Neural cell (in vitro differentiated cells): Measurements from ENCODE around the gene STAP2. TPM values are rescaled to one million over a fixed set of nuclear protein-coding genes. Genes with fewer than 3 reads are reported as not detected.

Experiments used
- H2AFZ ChIP-seq: fragments of 200-600, 300-800 bp; sonication (generic), shearing (Covaris generic); 2 replicates; pipeline ENCODE4 v1.6.0; 2014; ENCODE audit warnings: low read depth, mild to moderate bottlenecking, antibody characterized with exemption, low read length, moderate library complexity
- H3F3A ChIP-seq: fragments of 200-600 bp; shearing (Covaris generic); 2 replicates; pipeline ENCODE4 v1.6.1; 2016; ENCODE audit warnings: mild to moderate bottlenecking, moderate library complexity, mixed read lengths, antibody characterized with exemption, low read length; ENCODE audit not compliant: insufficient read depth, poor library complexity, severe bottlenecking
- H3K27ac ChIP-seq: fragments of 200-600, 300-800 bp; sonication (generic), shearing (Covaris generic); 2 replicates; pipeline ENCODE4 v1.5.1; 2014; ENCODE audit warnings: mild to moderate bottlenecking, low read length, moderate library complexity
- H3K27me3 ChIP-seq: fragments of 300-800, 200-600 bp; sonication (generic), shearing (Covaris generic); 2 replicates; pipeline ENCODE4 v1.6.0; 2014; ENCODE audit warnings: mild to moderate bottlenecking, low read depth, low read length, moderate library complexity; ENCODE audit not compliant: insufficient read depth
- H3K36me3 ChIP-seq: fragments of 300-800, 200-600 bp; sonication (generic), shearing (Covaris generic); 2 replicates; pipeline ENCODE4 v1.5.1; 2014; ENCODE audit warnings: mild to moderate bottlenecking, antibody characterized with exemption, low read length, moderate library complexity; ENCODE audit not compliant: insufficient read depth
- H3K4me2 ChIP-seq: fragments of 300-800, 200-600 bp; sonication (generic), shearing (Covaris generic); 2 replicates; pipeline ENCODE4 v1.6.0; 2014; ENCODE audit warnings: mild to moderate bottlenecking, low read length
- H3K4me3 ChIP-seq: fragments of 300-800, 200-600 bp; sonication (generic), shearing (Covaris generic); 2 replicates; pipeline ENCODE4 v1.5.1; 2014; ENCODE audit warnings: mild to moderate bottlenecking, low read length, moderate library complexity
- H3K79me2 ChIP-seq: fragments of 200-600 bp; shearing (Covaris generic); replicated peaks from 2 replicates; pipeline ENCODE4 v1.6.0; 2014; ENCODE audit warnings: mild to moderate bottlenecking, low read length, moderate library complexity; ENCODE audit not compliant: insufficient read depth
- H3K9ac ChIP-seq: fragments of 300-800, 200-600 bp; sonication (generic), shearing (Covaris generic); 2 replicates; pipeline ENCODE4 v1.6.1; 2016; ENCODE audit warnings: mild to moderate bottlenecking, low read length, mixed read lengths
- H3K9me2 ChIP-seq: fragments of 200-600 bp; shearing (Covaris generic); 2 replicates; pipeline ENCODE4 v1.6.1; 2016; ENCODE audit warnings: mild to moderate bottlenecking, low read length, mixed read lengths; ENCODE audit not compliant: insufficient read depth
- H3K9me3 ChIP-seq: fragments of 200-600, 300-800 bp; sonication (generic), shearing (Covaris generic); 2 replicates; pipeline ENCODE4 v1.6.1; 2016; ENCODE audit warnings: mild to moderate bottlenecking, mixed run types, low read length, moderate library complexity, mixed read lengths
- H4K20me1 ChIP-seq: fragments of 200-600 bp; shearing (Covaris generic); 2 replicates; pipeline ENCODE4 v1.6.1; 2016; ENCODE audit warnings: mild to moderate bottlenecking, mixed run types; ENCODE audit not compliant: insufficient read depth
- EP300 ChIP-seq: fragments of 450-650 bp; conservative IDR thresholded peaks from 2 replicates; pipeline ENCODE4 v1.6.1; 2014; ENCODE audit warnings: antibody characterized with exemption, mild to moderate bottlenecking, moderate library complexity; ENCODE audit not compliant: poor library complexity, severe bottlenecking
- EZH2 ChIP-seq: fragments of 200-600, 300-800 bp; shearing (Covaris generic), sonication (generic); IDR thresholded peaks from 2 replicates; pipeline ENCODE4 v1.6.1; 2014; ENCODE audit warnings: antibody characterized with exemption, low read length, borderline replicate concordance, mild to moderate bottlenecking; ENCODE audit not compliant: insufficient read depth, poor library complexity, severe bottlenecking
- MXI1 ChIP-seq: fragments of 450-650 bp; conservative IDR thresholded peaks from 2 replicates; pipeline ENCODE4 v1.6.1; 2014; ENCODE audit warnings: antibody characterized with exemption, mild to moderate bottlenecking; ENCODE audit not compliant: poor library complexity, severe bottlenecking
- POLR2AphosphoS5 ChIP-seq: IDR thresholded peaks from 2 replicates; pipeline ENCODE4 v1.6.1; 2012
- RAD21 ChIP-seq: fragments of 450-650 bp; conservative IDR thresholded peaks from 2 replicates; pipeline ENCODE4 v1.6.1; 2014; ENCODE audit warnings: antibody characterized with exemption, mild to moderate bottlenecking, moderate library complexity
- SMC3 ChIP-seq: fragments of 450-650 bp; conservative IDR thresholded peaks from 2 replicates; pipeline ENCODE4 v1.6.1; 2014; ENCODE audit warnings: antibody characterized with exemption, mild to moderate bottlenecking, moderate library complexity; ENCODE audit not compliant: poor library complexity
- TAF1 ChIP-seq: IDR thresholded peaks from 2 replicates; pipeline ENCODE4 v1.6.1; 2012; ENCODE audit warnings: low read depth
- polyA plus RNA-seq: library from polyadenylated mRNA; depleted of rRNA; stranded (reverse); fragments of >200 nt; gene quantifications from 2 replicates; pipeline ENCODE4 v1.2.3, GENCODE V29; 2014
- TF ChIP-seq, protein P1 (sequence below): IDR thresholded peaks from 2 replicates; pipeline ENCODE4 v1.6.1; 2012; ENCODE audit warnings: borderline replicate concordance
- TF ChIP-seq, protein P2 (sequence below): fragments of 450-650 bp; IDR thresholded peaks from 2 replicates; pipeline ENCODE4 v1.5.1; 2014; ENCODE audit warnings: antibody characterized with exemption, mild to moderate bottlenecking, moderate library complexity; ENCODE audit not compliant: poor library complexity, severe bottlenecking

Gene STAP2
- polyA plus RNA-seq, 1 donor from 2014 or later, result 0.16 TPM

- no peak overlapping the region for H3K4me2 ChIP-seq
- no peak overlapping the region for H3K4me3 ChIP-seq
- peak overlapping the region; percentile 68 for H3K27ac ChIP-seq
- no peak overlapping the region for H2AFZ ChIP-seq
- no peaks in the 10 kb centered on the region for H3K36me3 ChIP-seq
- H3K27me3 ChIP-seq, result no peaks in the 10 kb centered on the region
- no peaks in the 10 kb centered on the region for H3K79me2 ChIP-seq
- H3K9me2 ChIP-seq, result no peaks in the 10 kb centered on the region
- TF ChIP-seq RAD21 (no peak), EP300 (no peak), SMC3 (no peak), TAF1 (no peak), EZH2 (no peak), MXI1 (no peak), POLR2AphosphoS5 (no peak)
- TF ChIP-seq, protein P1, sequence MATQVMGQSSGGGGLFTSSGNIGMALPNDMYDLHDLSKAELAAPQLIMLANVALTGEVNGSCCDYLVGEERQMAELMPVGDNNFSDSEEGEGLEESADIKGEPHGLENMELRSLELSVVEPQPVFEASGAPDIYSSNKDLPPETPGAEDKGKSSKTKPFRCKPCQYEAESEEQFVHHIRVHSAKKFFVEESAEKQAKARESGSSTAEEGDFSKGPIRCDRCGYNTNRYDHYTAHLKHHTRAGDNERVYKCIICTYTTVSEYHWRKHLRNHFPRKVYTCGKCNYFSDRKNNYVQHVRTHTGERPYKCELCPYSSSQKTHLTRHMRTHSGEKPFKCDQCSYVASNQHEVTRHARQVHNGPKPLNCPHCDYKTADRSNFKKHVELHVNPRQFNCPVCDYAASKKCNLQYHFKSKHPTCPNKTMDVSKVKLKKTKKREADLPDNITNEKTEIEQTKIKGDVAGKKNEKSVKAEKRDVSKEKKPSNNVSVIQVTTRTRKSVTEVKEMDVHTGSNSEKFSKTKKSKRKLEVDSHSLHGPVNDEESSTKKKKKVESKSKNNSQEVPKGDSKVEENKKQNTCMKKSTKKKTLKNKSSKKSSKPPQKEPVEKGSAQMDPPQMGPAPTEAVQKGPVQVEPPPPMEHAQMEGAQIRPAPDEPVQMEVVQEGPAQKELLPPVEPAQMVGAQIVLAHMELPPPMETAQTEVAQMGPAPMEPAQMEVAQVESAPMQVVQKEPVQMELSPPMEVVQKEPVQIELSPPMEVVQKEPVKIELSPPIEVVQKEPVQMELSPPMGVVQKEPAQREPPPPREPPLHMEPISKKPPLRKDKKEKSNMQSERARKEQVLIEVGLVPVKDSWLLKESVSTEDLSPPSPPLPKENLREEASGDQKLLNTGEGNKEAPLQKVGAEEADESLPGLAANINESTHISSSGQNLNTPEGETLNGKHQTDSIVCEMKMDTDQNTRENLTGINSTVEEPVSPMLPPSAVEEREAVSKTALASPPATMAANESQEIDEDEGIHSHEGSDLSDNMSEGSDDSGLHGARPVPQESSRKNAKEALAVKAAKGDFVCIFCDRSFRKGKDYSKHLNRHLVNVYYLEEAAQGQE, result no peak
- TF ChIP-seq, protein P2, sequence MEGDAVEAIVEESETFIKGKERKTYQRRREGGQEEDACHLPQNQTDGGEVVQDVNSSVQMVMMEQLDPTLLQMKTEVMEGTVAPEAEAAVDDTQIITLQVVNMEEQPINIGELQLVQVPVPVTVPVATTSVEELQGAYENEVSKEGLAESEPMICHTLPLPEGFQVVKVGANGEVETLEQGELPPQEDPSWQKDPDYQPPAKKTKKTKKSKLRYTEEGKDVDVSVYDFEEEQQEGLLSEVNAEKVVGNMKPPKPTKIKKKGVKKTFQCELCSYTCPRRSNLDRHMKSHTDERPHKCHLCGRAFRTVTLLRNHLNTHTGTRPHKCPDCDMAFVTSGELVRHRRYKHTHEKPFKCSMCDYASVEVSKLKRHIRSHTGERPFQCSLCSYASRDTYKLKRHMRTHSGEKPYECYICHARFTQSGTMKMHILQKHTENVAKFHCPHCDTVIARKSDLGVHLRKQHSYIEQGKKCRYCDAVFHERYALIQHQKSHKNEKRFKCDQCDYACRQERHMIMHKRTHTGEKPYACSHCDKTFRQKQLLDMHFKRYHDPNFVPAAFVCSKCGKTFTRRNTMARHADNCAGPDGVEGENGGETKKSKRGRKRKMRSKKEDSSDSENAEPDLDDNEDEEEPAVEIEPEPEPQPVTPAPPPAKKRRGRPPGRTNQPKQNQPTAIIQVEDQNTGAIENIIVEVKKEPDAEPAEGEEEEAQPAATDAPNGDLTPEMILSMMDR, result no peak
- no peaks in the 10 kb centered on the region for H4K20me1 ChIP-seq
- H3K9me3 ChIP-seq, result no peaks in the 10 kb centered on the region
- H3K9ac ChIP-seq, result peak overlapping the region; percentile 55
- H3F3A ChIP-seq, result no peaks in the 10 kb centered on the region
Observed at GRCh38 chr19:4374498-4375163, 36.0 kb upstream of the STAP2 start.

- no peaks in the 10 kb centered on the region for H3K9me3 ChIP-seq
- no peaks in the 10 kb centered on the region for H3K36me3 ChIP-seq
- no peaks in the 10 kb centered on the region for H4K20me1 ChIP-seq
- no peak overlapping the region for H3K4me3 ChIP-seq
- no peak overlapping the region for H3K27ac ChIP-seq
- H3K4me2 ChIP-seq, result no peak overlapping the region
- no peaks in the 10 kb centered on the region for H3K79me2 ChIP-seq
- H3K27me3 ChIP-seq, result no peaks in the 10 kb centered on the region
- peak overlapping the region; percentile 9 for H3K9ac ChIP-seq
- TF ChIP-seq TAF1, result no peak
- TF ChIP-seq, protein P2, result no peak
- TF ChIP-seq EP300, result no peak
- TF ChIP-seq, protein P1, result no peak
- no peak for TF ChIP-seq EZH2
- no peak for TF ChIP-seq MXI1
- TF ChIP-seq POLR2AphosphoS5, result no peak
- no peak for TF ChIP-seq RAD21
- no peak for TF ChIP-seq SMC3
- H3K9me2 ChIP-seq, result no peaks in the 10 kb centered on the region
- no peaks in the 10 kb centered on the region for H3F3A ChIP-seq
- H2AFZ ChIP-seq, result no peak overlapping the region
Observed at GRCh38 chr19:4373601-4374497, 35.2 kb upstream of the STAP2 start.
